Measurements from ENCODE around the gene MEIS2.
"Not testable (repeated sequence)": the region's sequence is repeated elsewhere in the genome, so short reads cannot be mapped to it uniquely, and the experiment has no call there.

The MEIS2 gene

GRCh38 chr15:36992454-36992853, 107.9 kb downstream of the MEIS2 start:
- H3K27ac ChIP-seq (ENCODE audit: poor library complexity, severe bottlenecking): no peak overlapping the region
- TF ChIP-seq, protein P1, sequence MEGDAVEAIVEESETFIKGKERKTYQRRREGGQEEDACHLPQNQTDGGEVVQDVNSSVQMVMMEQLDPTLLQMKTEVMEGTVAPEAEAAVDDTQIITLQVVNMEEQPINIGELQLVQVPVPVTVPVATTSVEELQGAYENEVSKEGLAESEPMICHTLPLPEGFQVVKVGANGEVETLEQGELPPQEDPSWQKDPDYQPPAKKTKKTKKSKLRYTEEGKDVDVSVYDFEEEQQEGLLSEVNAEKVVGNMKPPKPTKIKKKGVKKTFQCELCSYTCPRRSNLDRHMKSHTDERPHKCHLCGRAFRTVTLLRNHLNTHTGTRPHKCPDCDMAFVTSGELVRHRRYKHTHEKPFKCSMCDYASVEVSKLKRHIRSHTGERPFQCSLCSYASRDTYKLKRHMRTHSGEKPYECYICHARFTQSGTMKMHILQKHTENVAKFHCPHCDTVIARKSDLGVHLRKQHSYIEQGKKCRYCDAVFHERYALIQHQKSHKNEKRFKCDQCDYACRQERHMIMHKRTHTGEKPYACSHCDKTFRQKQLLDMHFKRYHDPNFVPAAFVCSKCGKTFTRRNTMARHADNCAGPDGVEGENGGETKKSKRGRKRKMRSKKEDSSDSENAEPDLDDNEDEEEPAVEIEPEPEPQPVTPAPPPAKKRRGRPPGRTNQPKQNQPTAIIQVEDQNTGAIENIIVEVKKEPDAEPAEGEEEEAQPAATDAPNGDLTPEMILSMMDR (IDR thresholded peaks at IDR 0.05; ENCODE audit: poor library complexity, severe bottlenecking): no peak
- H3K4me3 ChIP-seq (ENCODE audit: severe bottlenecking): no peak overlapping the region
- no peaks in the 10 kb centered on the region for H3K9me3 ChIP-seq (ENCODE audit: severe bottlenecking)
- no peaks in the 10 kb centered on the region for H3K4me1 ChIP-seq (ENCODE audit: insufficient read depth, poor library complexity, severe bottlenecking)
- no peaks in the 10 kb centered on the region for H3K36me3 ChIP-seq (ENCODE audit: low read depth)
- DNase-seq (ENCODE audit: low spot score) (no peak), ATAC-seq (ENCODE audit: low read depth) (no peak)
- no peaks in the 10 kb centered on the region for H3K27me3 ChIP-seq (ENCODE audit: insufficient read depth, poor library complexity, severe bottlenecking)

GRCh38 chr15:36988947-36989346, 111.4 kb downstream of the MEIS2 start:
- H3K4me3 ChIP-seq (ENCODE audit: severe bottlenecking): no peak overlapping the region
- TF ChIP-seq, protein P1 (IDR thresholded peaks at IDR 0.05; ENCODE audit: poor library complexity, severe bottlenecking): no peak
- no peaks in the 10 kb centered on the region for H3K27me3 ChIP-seq (ENCODE audit: insufficient read depth, poor library complexity, severe bottlenecking)
- no peaks in the 10 kb centered on the region for H3K36me3 ChIP-seq (ENCODE audit: low read depth)
- no peak overlapping the region for H3K27ac ChIP-seq (ENCODE audit: poor library complexity, severe bottlenecking)
- no peaks in the 10 kb centered on the region for H3K4me1 ChIP-seq (ENCODE audit: insufficient read depth, poor library complexity, severe bottlenecking)
- H3K9me3 ChIP-seq (ENCODE audit: severe bottlenecking): no peaks in the 10 kb centered on the region
- DNase-seq (ENCODE audit: low spot score) (no peak), ATAC-seq (ENCODE audit: low read depth) (no peak)

DNA sequence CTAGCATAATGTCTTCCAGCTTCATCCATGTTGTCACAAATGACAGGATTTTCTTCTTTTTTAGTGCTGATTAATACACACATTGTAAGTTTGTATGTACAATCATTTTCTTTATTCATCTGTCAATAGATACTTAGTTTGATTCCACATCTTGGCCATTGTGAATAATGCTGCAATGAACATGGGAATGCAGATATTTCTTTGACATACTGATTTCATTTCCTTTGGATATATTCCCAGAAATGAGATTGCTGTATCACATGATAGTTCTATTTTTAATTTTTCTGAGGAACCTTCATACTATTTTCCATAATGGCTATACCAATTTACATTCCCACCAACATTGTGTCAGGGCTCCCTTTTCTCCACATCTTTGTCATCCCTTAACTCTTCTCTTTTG, 117.9 kb downstream of the MEIS2 start:
- Histone ChIP-seq H3K4me1 (ENCODE audit: insufficient read depth, poor library complexity, severe bottlenecking) (no peaks in the 10 kb centered on the region), H3K27ac (ENCODE audit: poor library complexity, severe bottlenecking) (no peak overlapping the region), H3K36me3 (ENCODE audit: low read depth) (no peaks in the 10 kb centered on the region), H3K9me3 (ENCODE audit: severe bottlenecking) (no peaks in the 10 kb centered on the region), H3K4me3 (ENCODE audit: severe bottlenecking) (no peak overlapping the region), H3K27me3 (ENCODE audit: insufficient read depth, poor library complexity, severe bottlenecking) (no peaks in the 10 kb centered on the region)
- TF ChIP-seq, protein P1 (IDR thresholded peaks at IDR 0.05; ENCODE audit: poor library complexity, severe bottlenecking): no peak
- DNase-seq (ENCODE audit: low spot score): no peak
- ATAC-seq (ENCODE audit: low read depth): no peak

GRCh38 chr15:36980281-36980680, 120.1 kb downstream of the MEIS2 start:
- not testable (repeated sequence) for H3K4me1 ChIP-seq (ENCODE audit: insufficient read depth, poor library complexity, severe bottlenecking); ATAC-seq (ENCODE audit: low read depth); H3K9me3 ChIP-seq (ENCODE audit: severe bottlenecking); H3K4me3 ChIP-seq (ENCODE audit: severe bottlenecking); H3K27me3 ChIP-seq (ENCODE audit: insufficient read depth, poor library complexity, severe bottlenecking); H3K36me3 ChIP-seq (ENCODE audit: low read depth); DNase-seq (ENCODE audit: low spot score); H3K27ac ChIP-seq (ENCODE audit: poor library complexity, severe bottlenecking)

- no peak for DNase-seq (ENCODE audit: low spot score)
- Histone ChIP-seq H3K36me3 (ENCODE audit: low read depth) (no peaks in the 10 kb centered on the region), H3K4me1 (ENCODE audit: insufficient read depth, poor library complexity, severe bottlenecking) (no peaks in the 10 kb centered on the region), H3K27ac (ENCODE audit: poor library complexity, severe bottlenecking) (no peak overlapping the region), H3K27me3 (ENCODE audit: insufficient read depth, poor library complexity, severe bottlenecking) (no peaks in the 10 kb centered on the region), H3K4me3 (ENCODE audit: severe bottlenecking) (no peak overlapping the region), H3K9me3 (ENCODE audit: severe bottlenecking) (no peaks in the 10 kb centered on the region)
- ATAC-seq (ENCODE audit: low read depth): no peak
- TF ChIP-seq, protein P1 (IDR thresholded peaks at IDR 0.05; ENCODE audit: poor library complexity, severe bottlenecking): no peak
Observed at GRCh38 chr15:36978625-36979024, 121.7 kb downstream of the MEIS2 start.

All from RWPE2 (cell line).